Measurements from ENCODE around the gene ITPR1.

The ITPR1 gene

DNA sequence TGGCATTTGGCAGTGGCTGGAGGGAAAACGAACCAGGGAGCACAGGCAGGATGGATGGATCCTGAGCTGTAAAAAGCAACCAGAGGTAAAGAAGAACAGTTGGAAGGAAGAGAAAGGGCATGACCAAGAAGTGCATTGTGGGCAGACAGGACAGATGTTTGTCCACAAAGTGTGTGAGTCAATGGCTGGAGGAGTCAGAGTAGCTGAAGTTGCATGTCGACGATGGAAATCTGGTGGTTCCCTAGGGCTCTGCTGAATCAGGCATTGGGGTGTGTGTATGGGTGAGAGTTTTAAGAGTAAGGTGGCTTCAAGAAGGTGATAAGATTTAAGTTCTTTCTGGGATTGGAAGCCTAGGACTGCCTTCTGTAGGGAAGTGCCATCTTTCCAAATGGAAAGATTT is 272.1 kb downstream of the ITPR1 start:
- no peak for DNase-seq

DNA sequence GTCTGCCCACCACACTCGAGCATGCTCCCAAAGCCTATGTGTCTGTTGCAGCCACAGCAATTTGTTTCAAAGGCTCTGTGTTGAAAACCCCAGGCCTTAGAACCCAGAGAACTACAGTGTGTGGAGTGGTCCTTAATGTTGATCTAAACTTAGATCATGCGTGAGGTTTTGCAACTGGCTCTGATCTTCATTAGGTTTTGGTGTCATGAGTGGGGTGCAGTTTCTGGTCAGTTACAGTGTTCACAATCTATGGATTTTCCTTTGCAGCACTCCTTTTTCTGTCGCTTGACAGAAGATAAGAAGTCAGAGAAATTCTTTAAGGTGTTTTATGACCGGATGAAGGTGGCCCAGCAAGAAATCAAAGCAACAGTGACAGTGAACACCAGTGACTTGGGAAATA is 273.1 kb downstream of the ITPR1 start:
- no peak for DNase-seq

DNA sequence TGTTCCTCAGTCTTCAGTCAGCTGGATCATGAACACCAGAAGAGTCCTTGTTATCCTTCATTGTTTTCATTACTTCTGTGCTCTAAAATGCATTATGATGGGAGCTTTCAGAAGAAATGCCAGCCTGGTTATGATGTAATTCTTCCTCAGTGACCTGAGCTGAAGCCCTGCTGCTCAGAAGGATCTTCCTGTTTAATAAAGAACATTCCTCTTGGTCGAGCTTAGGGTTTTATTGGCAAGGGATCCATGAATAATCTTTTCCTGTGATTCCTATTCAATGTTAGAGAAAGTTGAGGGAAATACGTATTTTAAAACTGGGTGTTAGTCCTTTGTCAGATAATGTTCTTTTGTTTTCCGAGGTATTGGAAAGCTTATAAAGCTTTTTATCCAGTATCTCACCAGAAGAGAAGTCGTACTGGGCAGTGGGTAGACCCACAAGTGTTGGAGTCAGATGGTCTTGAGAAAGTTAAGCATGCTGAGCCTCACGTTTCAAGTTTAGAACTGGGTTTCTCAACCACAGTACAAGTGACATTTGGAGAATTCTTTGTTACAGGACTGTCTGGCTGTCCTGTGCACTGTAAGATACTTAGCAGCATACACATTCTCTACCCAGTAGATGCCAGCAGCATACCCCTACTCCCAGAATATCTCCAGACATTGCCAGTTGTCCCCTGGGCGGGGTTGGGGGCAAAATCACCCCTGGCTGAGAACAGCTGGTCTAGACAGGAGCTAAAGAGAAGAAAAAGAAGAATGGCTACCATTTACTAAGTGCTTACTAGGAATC is 273.8 kb downstream of the ITPR1 start:
- no peak for DNase-seq

DNA sequence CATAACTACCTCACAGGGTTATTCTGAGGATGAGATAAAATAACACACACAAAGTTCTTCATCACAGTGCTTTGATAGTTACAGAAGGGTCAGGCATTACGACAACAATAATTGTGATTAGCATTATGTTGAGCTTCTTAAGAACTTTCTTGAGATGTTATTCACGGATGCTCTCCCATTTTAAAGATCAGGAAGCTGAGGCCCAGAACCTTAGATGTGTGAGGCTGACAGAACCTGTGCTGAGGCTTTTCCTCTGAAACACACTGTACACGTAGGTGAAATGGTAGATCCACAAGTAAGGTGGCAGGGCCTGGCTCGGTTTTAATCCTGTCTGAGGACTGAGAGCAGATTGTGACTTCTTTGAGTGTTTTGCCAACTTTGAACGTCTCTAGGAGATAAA is 274.9 kb downstream of the ITPR1 start:
- DNase-seq = no peak

DNA sequence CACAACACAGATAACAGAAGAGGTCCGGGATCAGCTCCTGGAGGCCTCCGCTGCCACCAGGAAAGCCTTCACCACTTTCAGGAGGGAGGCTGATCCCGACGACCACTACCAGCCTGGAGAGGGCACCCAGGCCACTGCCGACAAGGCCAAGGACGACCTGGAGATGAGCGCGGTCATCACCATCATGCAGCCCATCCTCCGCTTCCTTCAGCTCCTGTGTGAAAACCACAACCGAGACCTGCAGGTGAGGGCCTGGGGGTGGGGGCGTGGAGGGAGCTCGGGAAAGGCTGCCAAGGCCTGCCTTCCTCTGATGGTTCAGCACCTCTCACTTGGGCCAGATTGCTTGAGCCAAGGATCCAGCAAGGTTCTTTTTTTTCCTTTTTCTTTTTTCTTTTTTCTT is 275.4 kb downstream of the ITPR1 start:
- DNase-seq = no peak

DNA sequence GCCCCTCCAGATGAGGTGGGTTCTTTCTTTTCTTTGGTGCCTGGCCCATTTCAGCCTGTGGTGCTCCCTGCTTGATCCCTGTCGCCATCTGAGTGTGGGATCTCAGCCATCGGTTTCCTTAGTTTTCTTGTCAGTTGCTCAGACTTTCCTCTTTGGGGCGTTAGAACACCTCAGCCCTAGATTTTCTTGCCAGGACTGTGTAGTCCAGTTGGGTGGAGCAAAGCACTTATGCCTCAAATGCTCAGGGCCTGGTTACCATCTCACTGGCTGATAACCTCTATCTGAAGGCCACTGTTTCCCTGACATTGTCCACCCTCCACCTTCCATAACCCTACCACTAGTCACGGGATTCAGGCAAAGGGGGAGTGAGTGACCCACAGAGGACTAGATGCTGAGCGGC is 277.4 kb downstream of the ITPR1 start:
- DNase-seq = no peak

DNA sequence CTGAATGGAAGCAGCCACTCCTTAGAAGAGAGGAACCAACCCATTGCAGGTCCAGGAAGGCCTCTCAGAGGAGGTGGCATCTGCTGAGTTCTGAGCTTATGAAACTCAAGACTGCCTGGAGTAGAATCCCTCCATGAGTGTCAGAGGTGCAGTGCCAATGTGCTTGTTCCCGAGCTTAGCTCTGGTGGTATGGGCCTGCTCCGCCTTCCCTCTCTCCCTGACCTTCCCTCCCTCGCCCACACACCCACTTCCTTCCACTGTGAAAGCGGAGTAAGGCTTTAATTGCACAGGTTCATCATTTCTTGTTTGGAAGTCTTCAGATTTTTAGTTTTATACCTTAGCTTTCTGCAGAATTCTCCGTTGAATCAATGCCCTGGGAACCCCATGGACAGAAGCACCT is 278.1 kb downstream of the ITPR1 start:
- DNase-seq = no peak

DNA sequence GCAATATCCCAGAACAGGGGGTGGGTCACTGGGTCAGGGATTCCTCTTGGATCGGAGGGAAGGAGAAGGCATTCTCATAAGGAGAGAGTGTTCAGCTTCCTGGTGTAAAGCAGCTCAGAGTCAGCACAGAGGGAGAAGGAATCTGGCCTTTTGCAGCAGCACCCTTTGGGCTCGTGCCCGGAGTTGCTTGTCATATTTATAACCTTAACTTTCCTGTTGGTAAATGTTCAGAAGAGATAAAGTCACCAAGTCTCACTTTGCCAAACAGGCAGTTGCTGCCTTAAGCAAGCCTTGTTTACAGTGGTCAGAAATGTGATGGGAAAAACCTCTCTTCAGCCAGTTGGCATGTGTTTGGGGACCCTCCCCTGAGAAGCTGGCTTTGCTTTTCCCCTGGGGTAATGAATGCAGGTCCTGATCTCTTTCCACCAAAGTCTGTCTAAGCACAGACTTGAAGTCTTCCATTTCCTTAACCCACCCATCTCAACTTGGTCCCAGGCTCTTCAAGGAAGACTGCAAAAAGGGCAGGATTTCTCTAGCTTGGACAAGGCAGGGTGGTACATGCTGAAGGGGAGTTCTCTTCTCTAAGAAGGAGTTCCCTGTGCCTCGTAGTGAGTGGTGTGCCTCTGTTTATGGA is 279.1 kb downstream of the ITPR1 start:
- peak; percentile 33 for DNase-seq

DNA sequence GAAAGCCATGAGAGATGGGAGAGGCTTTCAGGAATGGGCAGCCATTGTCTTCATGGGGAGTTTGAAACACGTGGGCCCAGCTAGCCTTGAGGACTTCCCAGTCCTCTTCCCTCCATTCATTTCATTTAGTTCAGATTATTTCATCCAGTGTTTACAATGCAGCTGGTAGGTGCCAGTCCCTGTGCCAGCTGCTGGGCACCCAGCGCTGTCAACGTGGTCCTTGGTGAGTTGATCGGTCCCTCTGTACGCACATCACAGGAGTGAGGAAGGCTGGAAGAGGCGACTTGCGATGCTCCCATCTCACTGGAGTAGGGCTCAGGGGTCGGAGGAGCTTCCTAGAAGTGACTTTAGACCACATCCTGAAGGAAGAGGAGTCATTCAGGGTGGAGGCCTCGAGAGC is 279.7 kb downstream of the ITPR1 start:
- no peak for DNase-seq

DNA sequence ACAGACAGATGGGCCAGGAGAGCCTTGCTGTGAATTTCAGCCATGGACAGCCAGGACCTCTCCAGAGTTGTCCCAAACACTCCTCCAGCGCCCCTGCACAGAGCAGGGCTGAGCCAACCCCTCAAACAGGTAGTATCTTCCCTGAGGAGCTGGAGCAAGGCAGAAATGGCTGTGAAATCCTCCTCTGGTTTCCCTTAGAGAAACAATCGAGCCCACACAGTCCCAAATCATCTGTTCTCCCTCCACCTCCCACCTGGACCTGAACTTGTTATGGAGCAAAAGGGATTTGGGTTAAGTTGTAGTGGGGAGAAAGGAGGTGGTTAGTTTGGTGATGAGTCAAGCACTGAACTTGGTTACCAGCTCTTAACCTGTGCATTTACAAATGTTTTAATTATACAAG is 280.4 kb downstream of the ITPR1 start:
- no peak for DNase-seq

DNA sequence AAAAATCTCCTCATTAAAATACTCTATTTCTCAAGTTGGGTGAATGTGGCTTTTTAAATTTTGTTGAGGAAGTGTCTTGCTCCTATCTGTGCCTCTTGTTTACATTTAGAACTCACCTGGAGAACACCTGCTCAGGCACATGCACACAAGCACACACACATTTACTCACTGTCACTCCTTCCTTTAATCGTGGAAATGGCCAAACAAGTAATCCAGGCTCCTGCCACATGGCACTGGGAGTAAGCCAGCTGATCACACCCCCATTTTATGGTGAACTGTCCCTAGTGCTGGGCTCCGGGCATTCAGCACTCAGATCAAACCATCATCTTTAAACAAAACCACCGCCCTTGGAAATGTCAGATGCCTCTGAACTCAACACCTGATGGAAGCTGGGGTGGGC is 281.4 kb downstream of the ITPR1 start:
- DNase-seq = no peak

DNA sequence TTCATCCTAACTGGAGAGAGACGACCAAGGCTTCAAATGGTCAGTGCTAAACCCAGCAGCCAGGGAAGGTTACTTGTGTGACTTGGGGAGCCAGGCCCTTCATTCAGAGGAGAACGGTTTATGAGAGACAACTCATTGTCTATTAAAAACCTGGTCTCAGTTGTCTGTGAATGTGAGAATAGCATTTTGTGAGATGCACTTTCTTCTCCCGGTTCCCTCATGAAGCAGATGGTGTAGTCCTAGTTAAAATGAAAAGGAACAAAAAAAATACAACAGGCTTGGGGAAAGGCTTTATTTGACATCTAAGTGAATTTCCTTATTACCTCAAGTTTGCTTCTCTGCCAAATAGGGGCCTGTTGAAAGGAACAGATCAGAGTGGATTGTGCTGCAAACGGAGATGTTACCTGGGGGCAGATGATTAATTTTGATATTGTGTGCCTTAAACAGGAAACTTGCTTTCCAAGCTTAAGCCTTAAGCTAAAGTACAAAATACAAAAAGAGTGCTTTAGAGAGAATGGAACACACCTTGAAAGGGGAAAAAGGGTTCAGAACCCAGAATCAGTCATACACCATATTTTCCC is 283.3 kb downstream of the ITPR1 start:
- no peak for DNase-seq

DNA sequence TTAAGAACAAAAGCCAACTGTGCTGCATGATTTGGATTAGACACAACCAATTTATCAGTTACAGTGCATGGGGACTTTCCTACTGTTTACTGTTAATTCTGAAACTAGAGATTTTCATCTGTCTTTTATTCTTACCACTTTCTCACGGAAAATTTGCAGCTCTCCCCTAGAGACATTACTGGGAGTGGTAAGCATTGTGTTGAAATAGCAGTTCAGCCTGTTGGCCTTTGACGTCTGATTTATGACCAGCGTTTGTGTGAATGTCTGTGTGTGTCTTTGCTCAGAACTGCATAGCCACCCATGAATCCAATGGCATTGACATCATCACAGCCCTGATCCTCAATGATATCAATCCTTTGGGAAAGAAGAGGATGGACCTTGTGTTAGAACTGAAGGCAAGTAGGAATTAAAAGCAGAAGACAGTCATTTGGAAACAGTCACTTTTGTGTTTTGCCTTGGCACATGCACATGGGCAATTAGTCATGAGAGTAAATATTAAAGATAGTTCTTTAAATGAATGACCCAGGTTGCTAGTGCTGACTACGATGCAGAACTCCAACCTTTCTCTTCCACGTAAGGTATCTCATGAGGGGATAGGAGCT is 283.9 kb downstream of the ITPR1 start:
- peak; percentile 21 for DNase-seq

DNA sequence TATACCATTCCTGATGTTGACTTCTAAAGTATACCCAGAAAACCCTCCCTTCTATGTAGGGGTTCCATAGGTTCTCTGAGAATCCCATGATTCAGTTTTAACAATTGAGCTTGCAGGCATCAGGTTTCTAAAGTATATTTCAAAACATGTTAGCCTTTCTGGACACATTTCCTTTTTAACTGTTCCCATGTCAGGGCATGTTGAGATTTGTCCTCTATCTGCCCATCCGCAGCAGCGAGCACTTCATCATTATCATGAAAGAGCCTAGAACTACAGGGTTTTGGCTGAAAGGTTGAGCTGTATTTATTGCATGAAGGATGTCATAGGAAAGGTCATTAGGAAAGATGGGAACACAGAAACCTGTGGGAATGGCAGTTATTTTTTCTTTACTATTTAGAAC is 285.0 kb downstream of the ITPR1 start:
- DNase-seq = no peak

DNA sequence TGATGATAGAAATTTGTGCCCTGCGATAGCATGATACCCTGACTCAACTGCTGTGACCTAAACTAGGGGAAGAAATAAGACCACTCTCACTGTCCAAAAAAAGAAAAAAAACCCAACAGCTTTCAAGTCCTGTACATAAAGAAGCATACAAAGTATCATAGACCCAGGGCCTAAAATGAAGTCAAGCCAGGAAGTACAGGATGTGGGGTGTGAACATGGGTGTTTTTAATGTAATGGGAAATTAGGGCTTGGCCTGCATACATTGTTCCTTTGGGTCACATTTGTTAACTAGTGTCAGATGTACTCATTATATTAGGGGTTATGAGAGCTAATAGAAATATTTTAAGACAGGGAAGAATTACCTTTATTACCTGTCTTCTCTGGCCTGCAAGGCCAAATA is 285.6 kb downstream of the ITPR1 start:
- DNase-seq = no peak

DNA sequence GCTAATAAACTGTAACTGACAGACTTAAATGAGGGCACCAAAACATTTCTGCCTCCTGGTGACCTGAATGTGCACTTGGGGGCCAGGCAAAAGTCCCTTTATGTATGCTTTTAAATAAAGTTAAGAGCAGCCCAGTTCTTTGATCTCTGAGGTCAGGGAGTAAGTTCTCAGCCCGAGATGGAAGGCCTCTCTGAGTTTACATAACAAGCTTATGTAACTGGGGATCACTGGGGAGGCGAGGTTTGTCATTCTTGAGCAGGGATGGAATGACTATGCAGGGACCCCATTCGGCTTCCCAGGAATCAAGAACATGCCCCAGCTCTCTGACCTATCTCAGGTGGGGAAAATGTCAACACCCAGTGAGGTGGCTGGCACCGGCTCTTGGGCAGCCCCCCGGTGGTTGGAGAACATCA is 287.4 kb downstream of the ITPR1 start:
- no peak for DNase-seq

DNA sequence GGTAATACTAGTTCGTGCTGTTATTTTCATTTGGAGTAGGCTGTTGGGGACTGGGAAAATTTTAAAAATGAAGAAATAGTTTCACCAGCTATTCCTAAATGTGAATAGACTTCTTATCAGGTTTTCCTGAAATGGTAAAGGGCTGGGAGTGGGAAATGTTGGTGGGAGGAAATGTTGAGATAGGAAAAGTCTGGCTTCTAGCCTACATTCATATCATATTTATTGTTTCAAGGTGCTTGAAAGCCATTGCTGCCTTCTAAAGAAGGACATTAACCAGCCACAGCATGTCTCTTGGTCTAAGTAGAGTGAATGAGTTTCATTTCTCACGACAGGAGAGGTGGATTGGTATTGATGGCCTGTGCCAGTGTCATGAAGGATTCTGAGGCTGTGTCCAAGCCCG is 288.9 kb downstream of the ITPR1 start:
- DNase-seq = no peak

DNA sequence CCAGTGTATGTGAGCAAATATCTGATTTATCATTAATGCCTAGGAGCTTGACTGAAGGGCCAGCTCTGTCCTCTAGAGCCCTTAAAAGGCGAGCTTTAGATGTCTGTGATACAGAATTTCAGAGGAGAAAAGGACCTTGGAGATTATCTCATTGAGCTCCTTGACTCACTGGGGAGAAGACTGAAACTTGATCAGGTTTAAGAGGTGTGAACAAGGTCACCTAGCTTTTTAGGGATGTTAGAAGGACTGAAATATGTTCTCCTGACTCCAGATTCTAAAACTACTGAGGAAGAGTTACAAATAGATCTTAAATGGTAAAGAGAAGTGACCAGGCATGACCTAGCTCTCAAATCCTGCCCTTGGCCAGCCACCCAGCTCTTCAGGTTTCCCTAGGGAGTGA is 292.4 kb downstream of the ITPR1 start:
- DNase-seq = no peak

DNA sequence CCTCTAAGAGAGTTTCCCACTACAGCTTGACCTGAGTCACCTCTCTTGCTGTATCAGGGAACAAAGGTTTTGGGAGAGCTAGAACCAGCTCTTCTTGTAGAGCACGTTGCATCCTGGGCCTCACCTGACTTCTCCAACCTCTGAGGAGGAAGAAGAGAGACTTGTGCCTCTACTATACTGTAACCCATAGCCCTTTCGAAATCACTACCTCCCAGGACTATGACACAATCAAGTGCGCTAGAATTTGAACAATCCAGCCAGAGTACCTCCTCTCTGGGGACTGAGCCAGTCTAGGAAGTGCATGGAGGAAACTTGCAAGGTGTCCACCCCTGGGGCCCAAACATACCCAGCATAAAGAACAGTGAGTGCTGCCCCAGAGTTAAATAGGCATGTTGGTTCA is 293.3 kb downstream of the ITPR1 start:
- DNase-seq = no peak

DNA sequence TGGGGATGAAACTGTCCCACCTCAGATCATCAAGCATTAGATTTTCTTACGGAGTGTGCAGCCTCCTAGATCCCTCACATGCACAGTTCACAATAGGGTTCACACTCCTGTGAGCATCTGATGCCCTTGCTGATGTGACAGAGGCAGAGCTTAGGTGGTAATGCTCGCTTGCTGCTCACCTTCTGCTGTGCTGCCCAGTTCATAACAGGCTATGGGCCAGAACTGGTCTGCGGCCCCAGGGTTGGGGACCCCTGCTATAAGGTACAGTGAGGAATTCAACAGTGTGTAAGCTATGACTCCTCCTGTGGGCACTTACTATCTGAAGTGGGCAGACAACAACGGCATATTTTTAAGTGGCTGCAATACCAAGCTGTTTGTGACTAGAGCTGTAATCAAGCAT is 298.2 kb downstream of the ITPR1 start:
- DNase-seq = no peak

DNA sequence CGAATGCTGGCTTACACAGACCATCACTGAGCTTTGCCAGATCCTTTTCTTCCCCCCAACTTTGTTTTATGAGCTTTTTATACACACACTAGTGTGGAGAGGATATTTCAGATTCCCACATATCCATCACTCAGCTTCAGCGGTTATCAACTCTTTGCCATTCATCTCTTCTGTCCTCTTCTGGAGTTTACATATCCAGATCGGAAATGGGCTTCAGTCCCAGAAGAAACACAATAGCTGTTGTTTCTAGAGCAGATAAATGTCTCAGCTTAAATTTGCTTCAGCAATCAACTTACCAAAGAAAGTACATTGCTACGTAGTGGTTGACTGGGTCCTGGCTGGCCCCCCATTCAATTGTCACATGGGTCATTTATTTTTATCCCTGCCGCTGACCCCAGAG is 300.2 kb downstream of the ITPR1 start:
- DNase-seq = no peak

DNA sequence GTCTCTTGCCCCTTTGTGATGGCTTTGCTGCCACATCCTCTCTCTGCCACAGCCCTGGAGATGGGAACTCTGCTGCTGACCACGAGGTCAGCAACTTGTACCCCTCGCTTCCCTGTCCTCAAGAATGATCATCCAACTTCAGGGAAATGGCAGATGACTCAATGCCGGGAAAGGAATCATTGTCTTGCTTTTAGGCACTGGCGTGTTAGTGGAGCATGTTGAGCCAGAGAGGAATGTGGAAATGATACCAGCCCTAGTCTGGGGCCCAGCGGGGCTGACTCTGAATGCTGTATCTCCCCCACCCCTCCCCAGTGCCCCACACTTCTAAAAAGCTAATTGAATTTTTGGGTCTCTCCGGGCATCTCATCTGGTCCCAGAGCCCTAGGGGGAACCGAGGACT is 301.2 kb downstream of the ITPR1 start:
- no peak for DNase-seq

DNA sequence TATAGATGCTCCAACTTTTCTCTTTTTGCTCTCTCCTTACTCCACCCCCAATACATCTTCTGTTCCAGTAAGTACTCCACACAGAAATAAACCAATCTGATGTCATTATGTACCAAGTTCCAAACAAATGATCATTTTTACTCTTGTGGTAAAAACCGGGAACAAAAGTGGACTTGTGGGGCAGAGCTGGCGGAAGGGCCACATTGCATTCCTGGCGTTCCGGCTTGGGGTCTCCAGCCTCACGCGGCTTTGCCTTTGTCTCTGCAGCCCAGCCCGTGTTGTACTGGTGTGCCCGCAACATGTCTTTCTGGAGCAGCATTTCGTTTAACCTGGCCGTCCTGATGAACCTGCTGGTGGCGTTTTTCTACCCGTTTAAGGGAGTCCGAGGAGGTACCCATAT is 301.6 kb downstream of the ITPR1 start:
- no peak for DNase-seq

DNA sequence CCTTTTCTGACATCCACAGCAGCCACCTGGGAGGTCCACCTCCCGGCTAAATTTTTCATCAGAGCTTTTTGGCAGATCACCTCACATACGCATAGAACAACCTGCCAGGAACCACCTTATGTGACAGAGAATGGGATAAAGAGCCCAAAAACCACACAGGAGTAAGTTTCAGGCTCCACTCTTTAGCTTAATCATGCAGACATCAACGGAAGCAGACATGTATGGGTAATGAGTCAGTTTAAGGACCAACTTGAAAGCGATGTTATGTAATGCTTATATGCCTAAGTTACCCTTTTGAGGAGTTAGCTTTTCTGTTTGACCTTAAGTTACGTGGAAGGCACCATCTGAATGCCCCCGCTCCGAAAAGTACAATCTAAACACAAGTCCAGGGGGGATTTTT is 302.8 kb downstream of the ITPR1 start:
- no peak for DNase-seq
